Measurements from ENCODE around the gene LYL1.

DNA sequence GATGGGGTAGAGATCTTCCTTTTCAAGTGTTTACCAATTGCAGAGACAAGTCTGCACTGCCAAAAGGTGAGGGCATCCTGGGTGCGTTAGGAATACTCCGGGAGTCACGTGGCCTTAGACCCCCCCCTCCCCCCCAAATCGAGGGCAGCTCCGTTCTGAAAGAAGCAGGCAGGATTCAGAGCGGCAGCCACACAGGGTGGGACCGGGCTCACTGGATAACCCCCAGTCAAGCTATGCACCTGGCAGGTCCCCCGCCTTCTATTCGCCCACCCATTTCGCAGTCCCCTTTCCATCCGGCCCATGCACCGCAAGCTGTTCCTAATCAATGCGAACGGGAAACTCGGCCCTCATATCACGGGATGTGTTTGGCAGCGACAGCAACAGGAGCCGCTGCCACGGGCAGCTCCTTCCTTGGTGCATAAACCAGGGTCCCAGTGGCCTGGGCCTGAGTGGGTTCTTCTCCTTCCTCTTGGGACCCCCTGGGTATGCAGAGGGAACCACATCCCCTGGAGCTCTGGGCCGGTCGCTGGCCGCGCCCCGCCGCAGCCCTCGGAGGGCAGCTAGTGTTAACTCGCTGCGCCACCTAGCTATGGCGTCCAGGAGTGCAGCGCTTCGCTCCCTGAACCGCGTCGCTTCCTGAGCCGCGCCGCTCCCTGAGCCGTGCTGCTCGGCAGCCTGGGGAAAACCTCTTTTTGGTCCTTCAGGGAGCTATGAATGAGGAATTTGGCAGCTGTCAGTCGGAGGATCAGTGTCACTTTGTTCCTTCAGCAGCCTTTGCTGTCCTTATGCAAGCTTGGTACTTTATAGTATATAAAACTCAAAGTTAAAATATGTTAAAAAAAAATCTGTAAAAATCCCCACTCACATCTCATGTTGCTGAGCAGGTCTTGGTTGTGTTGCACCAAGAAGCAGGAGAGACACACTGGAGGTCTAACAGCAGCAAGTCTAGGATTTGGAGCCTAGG is 41.4 kb downstream of the LYL1 start:
- TF ChIP-seq POLR2AphosphoS5 (IDR thresholded peaks at IDR 0.05; ENCODE audit: low read depth, low read length) (no peak), CBX1 (IDR thresholded peaks at IDR 0.05; ENCODE audit: low read depth) (no peak), ATF2 (CRISPR knock-in tag; IDR thresholded peaks at IDR 0.05) (peak; percentile 37; the same call in 1 of the 2 replicates), KDM1A (CRISPR knock-in tag; IDR thresholded peaks at IDR 0.05) (no peak), THAP11 (CRISPR knock-in tag; IDR thresholded peaks at IDR 0.05) (no peak; the same call in none of the 2 replicates), ZNF660 (CRISPR knock-in tag; IDR thresholded peaks at IDR 0.05; ENCODE audit: borderline replicate concordance, low read depth) (no peak), NR1H2 (CRISPR knock-in tag; IDR thresholded peaks at IDR 0.05; ENCODE audit: borderline replicate concordance, low read depth) (no peak), ZNF792 (CRISPR knock-in tag; IDR thresholded peaks at IDR 0.05) (0 out of 2 replicates have a peak, but pooled peaks have one; percentile 34), ZNF670 (CRISPR knock-in tag; IDR thresholded peaks at IDR 0.05; ENCODE audit: borderline replicate concordance) (0 out of 2 replicates have a peak, but pooled peaks have one; percentile 12), KDM3A (CRISPR knock-in tag; IDR thresholded peaks at IDR 0.05; ENCODE audit: low read depth) (peak; percentile 85; the same call in 1 of the 2 replicates), TCF12 (IDR thresholded peaks at IDR 0.05) (no peak), TCF12 (CRISPR knock-in tag; IDR thresholded peaks at IDR 0.05) (no peak), PCBP1 (IDR thresholded peaks at IDR 0.05; ENCODE audit: borderline replicate concordance, low read depth, low read length) (0 out of 2 replicates have a peak, but pooled peaks have one; percentile 76)
- TF ChIP-seq, protein P1, sequence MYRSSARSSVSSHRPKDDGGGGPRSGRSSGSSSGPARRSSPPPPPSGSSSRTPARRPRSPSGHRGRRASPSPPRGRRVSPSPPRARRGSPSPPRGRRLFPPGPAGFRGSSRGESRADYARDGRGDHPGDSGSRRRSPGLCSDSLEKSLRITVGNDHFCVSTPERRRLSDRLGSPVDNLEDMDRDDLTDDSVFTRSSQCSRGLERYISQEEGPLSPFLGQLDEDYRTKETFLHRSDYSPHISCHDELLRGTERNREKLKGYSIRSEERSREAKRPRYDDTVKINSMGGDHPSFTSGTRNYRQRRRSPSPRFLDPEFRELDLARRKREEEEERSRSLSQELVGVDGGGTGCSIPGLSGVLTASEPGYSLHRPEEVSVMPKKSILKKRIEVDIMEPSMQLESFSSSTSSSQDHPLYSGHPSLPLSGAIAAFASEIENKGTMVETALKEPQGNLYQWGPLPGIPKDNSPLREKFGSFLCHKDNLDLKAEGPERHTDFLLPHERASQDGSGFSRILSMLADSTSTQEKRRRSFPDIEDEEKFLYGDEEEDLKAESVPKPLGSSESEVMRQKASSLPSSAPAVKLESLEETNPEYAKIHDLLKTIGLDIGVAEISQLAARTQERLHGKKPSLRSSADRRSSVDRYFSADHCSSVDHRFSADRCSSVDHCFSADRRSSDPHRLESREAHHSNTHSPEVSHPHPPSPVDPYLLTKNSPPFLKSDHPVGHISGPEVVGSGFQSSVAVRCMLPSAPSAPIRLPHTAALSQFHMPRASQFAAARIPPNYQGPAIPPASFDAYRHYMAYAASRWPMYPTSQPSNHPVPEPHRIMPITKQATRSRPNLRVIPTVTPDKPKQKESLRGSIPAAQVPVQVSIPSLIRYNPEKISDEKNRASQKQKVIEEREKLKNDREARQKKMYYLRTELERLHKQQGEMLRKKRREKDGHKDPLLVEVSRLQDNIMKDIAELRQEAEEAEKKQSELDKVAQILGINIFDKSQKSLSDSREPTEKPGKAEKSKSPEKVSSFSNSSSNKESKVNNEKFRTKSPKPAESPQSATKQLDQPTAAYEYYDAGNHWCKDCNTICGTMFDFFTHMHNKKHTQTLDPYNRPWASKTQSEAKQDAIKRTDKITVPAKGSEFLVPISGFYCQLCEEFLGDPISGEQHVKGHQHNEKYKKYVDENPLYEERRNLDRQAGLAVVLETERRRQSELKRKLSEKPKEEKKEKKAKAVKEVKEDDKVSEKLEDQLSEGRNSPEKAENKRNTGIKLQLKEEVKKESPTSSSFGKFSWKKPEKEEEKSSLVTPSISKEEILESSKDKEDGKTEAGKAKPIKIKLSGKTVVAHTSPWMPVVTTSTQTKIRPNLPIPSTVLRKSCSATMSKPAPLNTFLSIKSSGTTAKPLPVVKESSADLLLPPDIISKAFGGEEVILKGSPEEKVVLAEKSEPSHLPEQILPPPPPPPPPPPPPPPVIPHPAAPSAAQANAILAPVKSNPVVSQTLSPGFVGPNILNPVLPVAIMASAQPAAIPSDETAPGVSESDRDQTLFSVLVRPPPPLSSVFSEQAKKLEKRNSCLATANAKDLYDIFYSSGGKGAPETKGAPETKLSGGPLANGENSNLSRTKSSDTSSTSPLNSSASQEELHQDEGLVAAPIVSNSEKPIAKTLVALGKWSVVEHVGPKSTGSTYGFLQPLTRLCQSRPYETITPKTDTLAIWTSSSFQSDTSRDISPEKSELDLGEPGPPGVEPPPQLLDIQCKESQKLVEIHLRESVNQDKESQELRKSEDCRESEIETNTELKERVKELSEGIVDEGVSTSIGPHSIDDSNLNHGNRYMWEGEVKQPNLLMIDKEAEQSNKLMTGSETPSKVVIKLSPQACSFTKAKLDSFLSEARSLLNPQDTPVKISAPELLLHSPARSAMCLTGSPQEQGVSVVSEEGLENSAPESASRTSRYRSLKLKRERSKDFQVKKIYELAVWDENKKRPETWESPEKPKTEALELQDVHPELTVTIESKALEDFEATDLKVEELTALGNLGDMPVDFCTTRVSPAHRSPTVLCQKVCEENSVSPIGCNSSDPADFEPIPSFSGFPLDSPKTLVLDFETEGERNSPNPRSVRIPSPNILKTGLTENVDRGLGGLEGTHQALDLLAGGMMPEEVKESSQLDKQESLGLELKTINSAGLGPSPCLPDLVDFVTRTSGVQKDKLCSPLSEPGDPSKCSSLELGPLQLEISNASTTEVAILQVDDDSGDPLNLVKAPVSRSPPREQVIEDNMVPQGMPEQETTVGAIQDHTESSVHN (CRISPR knock-in tag; IDR thresholded peaks at IDR 0.05): no peak
